Activated CD8-positive, alpha-beta memory T cell treated with anti-CD3 and anti-CD28 coated beads, Interleukin-2, amount 50 U/mL, for 48 hours (primary cell): ENCODE measurements around the gene ALDH1A1.

ENCODE experiments used
- DNase-seq: peaks from one replicate; pipeline ENCODE4 v3.0.0-alpha.2; 2020

ALDH1A1 gene

DNA sequence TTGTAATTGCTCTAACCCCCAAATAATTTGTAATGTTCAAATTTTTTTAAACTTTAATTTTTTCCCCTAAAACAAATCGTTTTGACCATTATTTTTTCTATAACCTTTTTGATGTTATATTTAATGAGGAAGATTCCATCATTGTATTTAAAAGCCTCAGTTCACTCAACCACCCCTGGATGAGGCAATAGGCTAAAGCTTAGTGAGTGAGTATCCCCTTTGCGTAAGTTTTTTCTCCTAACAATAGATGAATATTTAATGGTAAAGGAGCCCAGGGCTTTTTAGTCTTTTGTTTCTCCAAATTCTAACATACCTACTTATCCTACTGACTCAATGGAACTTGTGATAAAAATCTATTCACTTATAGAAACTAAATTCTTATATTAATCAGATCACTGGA, 38.1 kb downstream of the ALDH1A1 start:
- DNase-seq: no peak

DNA sequence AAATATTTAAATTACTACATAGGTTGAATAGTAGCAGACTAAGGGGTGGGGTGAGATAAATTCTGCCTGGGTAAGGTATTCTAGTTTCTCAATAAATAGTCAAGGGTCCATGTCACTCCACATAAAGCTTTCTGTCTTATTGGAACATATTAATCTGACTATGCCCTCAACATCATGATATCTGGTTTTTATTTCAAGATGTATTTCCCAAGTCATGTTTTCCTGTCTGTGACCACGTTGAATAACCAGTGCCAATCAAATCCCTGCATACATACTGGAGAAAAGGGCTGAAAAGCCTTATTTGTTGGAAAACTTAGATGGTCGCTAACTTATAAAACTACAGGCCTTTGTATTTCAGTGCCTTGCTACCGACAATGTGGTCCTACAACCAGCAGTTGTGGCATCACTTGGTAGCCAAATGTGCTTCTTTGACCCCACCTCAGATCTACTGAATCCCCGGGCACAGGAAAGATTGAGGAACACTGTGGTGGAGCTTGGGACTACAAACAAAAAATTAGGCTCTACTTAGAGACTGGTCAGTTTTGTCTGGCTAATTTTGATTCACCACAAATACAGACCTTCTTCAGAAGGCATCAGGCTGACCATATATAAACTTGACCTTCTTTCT, 39.4 kb downstream of the ALDH1A1 start:
- DNase-seq: no peak

GRCh38 chr9:72912476-72913381, 40.1 kb downstream of the ALDH1A1 start:
- DNase-seq: no peak

- DNase-seq: no peak
These were observed 41.0 kb downstream of the ALDH1A1 start for GRCh38 chr9:72911816-72912215.

- DNase-seq: no peak
These were observed 41.5 kb downstream of the ALDH1A1 start for GRCh38 chr9:72911247-72911775.

GRCh38 chr9:72909428-72909827, 43.4 kb downstream of the ALDH1A1 start:
- no peak for DNase-seq

DNA sequence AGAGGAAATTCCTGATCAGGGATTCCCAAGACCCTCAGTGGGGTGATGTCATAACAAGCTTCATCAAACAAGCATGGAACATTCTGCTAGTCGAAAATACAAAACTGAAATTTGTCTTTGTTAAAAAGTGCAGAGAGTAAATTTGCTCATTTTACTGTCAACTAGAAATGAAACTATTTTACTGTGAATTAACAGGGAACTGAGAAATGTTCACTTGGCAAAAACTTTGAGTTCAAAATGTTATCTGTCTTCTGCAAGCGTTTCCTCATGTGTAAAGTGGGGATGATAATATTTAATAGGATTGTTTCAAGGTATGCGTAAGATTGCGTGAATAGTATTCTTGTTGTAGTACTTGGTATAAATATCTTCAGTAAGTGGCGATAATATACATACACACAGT, 45.4 kb downstream of the ALDH1A1 start:
- DNase-seq: no peak

GRCh38 chr9:72906810-72907209, 46.0 kb downstream of the ALDH1A1 start:
- no peak for DNase-seq

DNA sequence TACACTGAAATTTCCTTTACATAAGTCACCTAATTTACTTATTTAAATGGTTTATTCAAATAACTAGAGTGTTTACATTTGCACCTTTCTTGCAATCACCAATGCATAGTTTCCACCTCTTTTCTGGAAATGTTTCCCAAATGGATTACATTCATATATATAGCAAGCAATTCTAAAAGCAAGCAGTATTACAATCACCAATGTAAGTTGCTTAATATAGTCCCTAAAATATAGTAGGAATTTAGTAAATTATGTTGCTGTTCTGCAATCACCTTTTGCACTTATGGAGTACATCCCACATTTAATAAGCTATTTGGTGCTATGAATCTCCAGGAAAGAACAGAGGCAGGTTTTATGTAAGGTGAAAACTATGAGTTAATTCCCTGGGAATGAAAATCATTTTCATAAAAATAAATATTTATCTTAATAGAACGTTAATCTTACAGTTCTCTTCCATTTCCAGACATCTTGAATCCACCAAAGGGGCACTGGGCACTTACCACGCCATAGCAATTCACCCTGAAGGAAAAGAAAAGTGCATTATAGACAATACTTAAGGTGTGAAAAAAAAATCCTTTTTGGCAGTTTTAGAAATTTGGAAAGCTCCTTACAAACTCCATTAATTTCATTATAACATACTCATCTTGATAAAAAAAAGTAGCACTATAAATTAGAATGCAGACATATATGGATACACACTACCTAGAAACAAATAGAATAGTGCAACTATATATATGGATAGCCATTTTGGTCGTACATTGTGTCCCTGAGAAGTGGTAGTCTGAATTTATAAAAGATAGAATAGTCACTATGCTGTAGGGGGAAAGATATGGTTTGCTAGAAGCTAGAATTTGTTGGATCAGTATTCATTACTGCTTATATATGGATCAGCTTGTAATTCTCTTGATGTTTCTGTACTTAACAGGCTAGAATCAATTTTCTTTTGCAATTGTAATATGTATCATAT, 47.1 kb downstream of the ALDH1A1 start:
- DNase-seq: no peak

GRCh38 chr9:72904267-72905093, 48.4 kb downstream of the ALDH1A1 start:
- DNase-seq: no peak

DNA sequence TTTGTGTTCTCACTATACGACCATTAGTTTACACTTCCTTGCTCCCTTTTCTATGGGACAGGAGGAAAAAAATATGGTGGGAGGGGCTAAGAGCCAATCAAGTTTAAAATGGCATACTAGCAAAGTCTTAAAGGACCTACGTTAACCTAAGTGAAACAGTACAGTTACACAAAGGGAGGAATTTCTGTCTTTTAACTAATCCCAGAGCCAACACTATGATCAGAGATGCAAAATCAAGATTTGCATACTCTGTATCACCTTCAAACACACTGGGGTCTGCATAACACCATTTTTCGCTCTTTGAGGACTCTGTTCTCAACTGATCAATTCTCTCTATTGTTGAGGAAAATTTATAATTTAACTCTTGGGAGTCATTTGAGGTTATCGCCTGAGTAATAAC, 49.8 kb downstream of the ALDH1A1 start:
- no peak for DNase-seq

- DNase-seq: no peak
These were observed 50.6 kb downstream of the ALDH1A1 start for GRCh38 chr9:72902268-72902667.

DNA sequence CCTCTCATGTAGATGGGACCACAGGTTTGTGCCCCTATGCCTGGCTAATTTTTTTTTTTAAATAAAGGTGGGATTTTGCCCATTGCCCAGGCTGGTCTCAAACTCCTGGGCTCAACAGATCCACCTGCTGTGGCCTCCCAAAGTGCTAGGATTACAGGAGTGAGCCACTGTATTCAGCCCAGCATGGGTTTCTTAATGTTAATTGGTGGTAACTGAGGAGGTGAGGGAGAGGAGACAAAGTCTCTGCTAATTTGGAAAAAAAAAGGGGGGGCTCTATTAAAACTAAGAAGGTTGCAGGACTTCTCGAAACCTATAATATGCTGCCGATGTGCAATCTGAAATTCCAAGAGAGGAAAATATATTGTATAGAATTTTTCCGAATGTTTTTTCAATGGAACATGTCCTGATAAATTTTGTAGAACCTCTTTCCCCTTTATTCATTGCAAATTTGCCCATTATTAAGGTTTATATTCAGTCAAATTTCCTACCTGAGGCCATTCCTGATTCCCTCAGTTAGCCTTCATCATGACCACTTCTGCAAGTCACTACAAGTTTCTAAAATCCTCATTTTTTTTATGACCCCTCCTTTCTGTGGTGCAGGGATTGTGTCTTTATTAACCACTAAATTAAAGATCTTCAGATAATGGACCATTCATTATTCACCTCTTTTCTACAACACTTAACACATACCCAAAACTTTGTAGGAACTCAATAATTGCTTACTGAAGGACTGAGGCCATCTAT, 52.9 kb downstream of the ALDH1A1 start:
- DNase-seq: no peak

- no peak for DNase-seq
These were observed 53.8 kb downstream of the ALDH1A1 start for GRCh38 chr9:72898784-72899733.

DNA sequence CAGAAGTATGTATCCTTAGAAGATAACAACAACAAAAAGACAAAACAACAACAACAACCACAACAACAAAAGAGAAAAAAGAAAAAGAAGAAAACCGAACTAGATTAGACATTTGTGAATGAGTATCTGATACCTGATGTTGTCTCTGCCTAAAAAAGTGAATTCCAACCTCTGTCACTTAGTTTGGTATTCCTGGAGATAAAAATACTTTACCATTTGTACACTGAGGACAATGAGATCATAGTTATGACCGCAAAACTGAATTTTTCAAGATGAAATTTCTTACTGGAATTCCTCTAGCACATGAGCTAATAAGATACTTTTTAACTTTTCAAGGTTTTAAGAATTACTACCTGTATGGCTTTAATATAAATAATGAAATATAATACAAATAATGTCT, 54.5 kb downstream of the ALDH1A1 start:
- no peak for DNase-seq

DNA sequence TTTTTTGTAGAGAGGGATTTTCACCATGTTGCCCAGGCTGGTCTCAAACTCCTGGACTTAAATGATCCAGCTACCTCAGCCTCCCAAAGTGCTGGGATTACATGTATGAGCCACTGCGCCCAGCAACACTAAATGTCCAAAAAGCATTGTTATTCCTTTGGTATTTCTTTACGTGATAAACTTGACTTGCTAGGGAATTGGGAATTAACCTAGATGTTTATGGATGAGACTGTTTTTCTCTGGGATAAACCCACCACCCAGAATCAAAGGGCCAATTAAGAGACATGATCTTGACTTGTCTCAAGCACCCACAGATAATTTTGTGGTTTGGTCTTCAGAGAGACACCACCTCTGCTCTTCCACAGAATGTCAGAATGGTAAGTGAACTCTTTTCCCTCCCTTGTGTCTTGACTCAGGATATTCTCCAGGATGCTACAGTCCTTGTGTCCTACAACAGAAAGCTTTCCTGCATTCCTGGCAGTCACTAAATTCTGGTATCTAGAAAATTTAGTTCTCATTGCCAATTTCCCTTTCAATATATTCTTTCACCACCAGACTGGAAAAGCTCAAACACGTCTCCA, 55.7 kb downstream of the ALDH1A1 start:
- no peak for DNase-seq

- no peak for DNase-seq
These were observed 56.4 kb downstream of the ALDH1A1 start for GRCh38 chr9:72896439-72896838.

DNA sequence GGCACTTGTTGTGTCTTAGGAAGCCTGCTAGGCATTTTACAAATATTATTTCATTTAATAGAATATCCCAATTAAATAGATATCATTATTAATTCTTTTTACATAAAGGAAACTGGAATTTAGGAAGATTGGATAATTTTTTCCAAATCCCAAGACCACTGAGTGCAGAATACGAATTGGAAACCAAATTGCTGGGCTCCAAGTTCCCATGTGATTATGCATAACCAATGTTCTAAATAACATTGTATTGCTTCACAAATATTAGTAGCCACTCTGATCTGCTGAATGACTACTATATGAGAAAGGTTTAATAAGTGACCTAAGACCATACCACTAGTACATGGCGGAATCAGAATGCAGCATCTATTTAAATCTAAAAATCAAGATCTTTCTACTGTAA, 57.7 kb downstream of the ALDH1A1 start:
- no peak for DNase-seq

DNA sequence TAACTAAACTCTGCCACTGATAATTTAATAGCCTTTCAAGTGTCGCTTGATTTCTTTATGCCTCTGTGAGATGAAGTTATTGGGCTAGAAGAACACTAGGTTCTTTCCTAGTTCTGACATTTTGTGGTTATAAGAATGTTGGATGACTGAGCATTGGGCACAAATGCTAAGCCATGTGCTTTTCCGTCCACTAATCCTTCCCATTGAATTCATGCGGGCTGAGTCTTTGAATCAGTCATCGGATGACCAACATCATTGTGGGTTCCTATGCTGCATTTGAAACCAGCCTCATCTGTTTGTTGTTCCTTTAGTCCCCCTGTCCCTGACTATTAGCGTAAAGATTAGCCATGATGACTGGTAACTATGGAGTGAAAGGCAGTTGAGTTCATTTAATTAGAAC, 58.5 kb downstream of the ALDH1A1 start:
- DNase-seq: no peak

DNA sequence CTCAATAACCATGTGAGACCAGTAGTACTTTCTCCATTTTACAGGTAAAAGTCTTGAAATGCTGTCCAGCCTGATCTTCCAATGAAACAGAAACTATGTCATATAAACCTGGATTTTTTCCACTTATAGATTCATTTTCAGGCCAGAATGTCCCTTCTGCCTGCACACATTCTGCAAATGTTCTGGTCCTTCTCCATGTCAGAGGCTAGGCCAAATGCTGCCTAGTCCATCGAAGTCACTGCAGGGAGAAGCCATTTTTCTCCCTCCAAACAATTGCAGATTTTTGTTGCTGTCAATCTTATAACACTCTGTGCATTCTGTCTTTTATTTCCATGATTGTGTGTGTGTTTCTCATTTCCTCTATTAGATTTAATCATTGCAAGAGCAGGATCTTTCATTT, 59.4 kb downstream of the ALDH1A1 start:
- DNase-seq: no peak
